CD4-positive, alpha-beta T cell treated with Interleukin-15 for 4 hours (primary cell): ENCODE measurements around the gene COL23A1.

Source experiments
- DNase-seq: peaks from one replicate; pipeline ENCODE4 v3.0.0-alpha.2; 2020; ENCODE audit warnings: low spot score

COL23A1 gene

GRCh38 chr5:178297751-178298150, 292.4 kb downstream of the COL23A1 start:
- DNase-seq, result no peak

DNA sequence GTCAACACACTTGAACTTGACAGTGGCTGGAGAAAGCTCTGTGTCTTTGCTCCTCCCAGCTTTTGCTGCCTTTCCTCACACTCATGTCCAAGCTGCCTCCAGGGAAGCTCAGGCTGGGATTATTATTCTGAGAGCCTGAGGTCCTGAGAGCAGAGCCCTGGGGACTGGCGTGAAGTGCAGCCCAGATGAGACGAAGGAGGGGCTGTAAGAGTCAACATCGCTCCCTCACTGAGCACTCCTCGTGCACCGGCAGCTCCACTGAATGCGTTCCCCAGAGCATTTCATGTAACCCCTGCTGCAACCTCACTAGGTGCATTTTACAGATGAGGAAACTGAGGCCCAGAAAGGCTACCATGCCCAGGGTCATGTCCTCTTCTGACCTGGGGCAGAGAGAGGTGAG, 294.1 kb downstream of the COL23A1 start:
- no peak for DNase-seq

DNA sequence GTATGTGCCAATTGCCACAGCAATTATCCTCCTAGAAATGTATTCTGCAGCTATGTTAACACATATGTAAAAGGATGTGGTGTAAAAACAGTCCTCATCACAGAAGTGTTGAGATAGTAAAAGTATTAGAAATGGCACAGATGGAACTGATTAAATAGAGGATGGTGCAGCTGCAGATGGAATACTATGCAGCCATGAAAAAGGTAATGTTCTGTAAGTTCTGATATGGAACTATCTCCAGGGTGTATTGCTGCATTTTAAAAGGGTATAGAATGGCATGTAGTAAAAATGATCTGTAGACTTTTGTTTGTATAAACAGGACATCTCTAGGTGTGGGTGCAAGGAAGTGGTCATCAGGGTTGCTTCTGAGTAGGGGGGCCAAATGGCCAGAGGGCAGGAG, 294.6 kb downstream of the COL23A1 start:
- no peak for DNase-seq

GRCh38 chr5:178293815-178294214, 296.4 kb downstream of the COL23A1 start:
- DNase-seq, result no peak

- DNase-seq, result no peak
Measured at GRCh38 chr5:178293400-178293799, 296.8 kb downstream of the COL23A1 start.

GRCh38 chr5:178292826-178293205, 297.4 kb downstream of the COL23A1 start:
- DNase-seq, result no peak

- no peak for DNase-seq
Measured at GRCh38 chr5:178291969-178292825, 298.0 kb downstream of the COL23A1 start.

DNA sequence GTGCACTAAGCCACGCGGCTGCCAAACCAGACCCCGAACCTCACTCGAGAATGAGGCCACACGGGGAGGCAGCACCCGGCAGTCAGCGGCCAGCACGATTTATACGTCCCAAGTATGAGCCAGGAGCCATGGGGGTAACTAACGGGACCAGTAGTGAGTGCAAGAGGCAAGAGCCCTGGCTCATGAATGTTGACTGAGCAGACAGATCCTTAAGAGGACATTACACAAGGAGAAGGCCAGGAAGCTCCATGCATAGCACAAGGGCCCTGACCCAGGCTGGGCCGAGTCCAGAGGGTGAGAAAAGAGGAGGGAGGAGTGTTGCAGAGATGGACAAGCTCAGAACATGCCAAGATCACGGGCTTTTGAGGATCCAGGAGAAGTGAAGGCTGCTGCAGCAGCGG, 299.0 kb downstream of the COL23A1 start:
- DNase-seq, result no peak

GRCh38 chr5:178290376-178290775, 299.8 kb downstream of the COL23A1 start:
- DNase-seq, result no peak

- no peak for DNase-seq
Measured at GRCh38 chr5:178289438-178289837, 300.8 kb downstream of the COL23A1 start.

- no peak for DNase-seq
Measured at GRCh38 chr5:178288401-178289368, 301.5 kb downstream of the COL23A1 start.

DNA sequence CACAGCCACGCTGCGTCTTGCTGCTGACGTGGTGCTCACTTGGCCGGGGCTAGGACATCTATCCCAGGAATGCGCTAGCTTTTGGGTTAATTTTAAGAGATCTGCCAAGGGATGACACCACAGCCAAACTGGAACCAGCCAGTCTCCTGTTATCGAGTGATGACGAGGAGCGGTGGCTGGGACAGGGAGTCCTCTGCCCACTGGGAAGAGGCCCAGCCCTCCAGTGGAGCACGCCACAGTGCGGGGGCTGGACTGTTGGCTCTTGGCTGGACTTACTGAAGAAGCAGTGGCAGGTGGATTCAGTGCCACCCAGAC, 302.4 kb downstream of the COL23A1 start:
- no peak for DNase-seq

DNA sequence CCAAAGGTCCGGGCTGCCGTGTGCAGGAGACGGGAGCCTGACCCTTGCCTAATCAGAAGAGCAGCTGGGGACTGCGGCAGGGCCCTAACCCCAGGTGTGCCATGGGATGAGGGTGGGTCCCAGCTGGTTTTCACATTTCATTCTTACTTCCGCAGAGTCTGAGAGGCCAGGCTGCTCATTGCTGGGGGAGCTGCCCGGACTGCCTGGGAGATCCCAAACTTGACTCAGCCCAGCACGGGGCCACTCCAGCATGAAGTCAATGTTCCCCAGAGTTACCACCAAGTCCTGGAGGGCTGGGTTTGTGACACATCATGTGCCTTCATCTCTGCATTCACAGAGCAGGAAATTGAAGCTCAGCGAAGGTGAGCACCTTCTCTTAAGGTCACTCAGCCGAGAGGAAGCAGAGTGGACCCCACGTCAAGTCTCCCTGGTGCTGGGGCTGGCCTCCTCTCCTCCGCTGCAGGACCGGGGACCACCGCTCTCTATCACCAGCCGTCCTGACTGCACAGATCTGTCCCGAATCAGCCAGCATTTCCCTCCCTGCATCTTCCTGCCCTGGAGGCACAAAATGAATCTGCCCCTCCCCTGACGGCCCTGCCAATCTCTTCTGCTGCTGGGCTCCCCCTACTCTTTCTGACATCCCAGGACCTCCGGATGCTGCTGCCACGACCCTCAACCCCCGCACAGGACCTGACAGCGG, 303.0 kb downstream of the COL23A1 start:
- no peak for DNase-seq

DNA sequence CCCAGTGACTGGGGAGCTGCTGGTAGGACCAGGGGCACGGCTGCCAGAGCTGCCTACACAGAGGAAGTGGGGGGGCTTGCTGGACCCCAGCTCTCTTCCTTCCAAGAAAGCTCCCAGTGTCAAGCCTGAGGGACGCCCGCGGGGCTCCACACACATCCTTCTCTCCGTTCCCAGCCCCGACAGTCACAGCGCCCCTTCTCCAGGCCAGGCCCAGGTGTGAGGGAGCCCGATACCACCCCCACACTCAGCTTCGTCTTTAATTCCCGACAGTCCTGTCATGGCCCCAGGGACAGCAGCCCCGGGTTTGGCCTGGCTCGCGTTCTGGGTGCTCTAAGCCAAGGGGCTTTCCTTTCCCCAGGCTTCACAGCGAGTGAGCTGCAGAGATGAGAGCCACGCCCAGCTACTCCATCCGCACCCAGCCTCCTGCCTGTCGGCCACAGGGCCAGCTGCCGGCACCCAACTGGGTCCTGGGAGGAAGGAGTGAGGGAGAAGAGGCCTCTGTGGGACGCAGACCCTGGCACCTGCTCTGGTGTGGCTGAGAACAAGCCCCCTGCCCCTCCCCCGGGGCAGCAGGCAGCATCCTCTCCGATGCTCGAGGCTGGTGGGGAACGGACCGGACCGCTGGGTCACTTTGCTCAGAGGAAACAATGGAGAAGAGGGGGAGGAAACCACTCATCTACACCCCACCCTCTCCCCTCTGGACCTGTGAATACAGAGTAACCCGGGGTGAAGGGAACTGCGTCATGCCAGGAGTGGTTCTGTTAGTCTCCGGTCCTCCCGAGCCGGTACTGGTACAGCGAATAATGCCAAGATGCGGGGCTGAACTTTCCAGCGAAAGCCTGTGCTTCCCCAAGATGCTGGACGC, 303.7 kb downstream of the COL23A1 start:
- no peak for DNase-seq

- DNase-seq, result no peak
Measured at GRCh38 chr5:178285399-178286225, 304.6 kb downstream of the COL23A1 start.

DNA sequence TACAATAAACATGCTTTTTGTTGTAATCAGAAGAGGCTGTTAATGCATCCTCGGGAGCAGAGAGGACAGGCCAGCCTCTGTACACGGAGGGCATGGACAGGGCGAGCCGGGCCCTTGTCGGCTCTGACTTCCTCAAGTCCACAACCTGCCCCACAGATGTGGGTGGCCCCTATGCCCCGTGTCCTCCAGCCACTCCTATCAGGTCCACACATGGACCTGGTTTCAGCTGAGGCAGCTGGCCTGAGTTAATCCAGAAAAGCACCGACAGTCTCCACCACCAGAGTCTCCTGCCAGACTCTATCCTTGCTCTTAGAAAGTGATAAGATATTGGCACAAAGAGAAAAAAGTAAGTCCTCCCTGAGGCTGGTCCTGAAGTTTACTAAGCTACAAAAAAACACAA, 305.2 kb downstream of the COL23A1 start:
- no peak for DNase-seq

DNA sequence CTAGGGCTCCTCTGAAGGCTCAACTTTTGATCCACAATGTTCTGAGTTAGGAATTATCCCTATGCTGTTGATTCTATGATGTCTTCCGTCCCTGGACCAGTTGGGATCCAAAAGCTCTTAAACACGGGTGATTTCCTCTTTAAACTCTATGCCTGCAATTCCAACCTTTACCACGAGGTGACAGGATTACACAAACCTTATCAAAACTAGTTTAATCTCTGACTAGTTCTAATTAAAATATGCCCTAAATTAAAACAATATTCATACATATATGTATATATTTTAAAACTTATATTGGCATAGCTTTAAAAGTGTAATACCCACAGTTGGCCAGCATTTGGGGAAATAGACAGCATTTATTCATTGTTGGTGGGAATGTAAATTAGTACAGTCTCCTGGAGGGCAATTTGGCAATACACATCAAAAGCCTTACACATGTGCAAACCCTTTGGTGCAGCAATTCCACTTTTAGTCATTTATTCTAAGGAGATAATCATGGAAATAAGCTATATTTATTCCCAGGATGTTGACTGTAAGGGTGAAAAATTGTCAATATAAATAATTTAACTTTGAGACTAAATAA, 306.0 kb downstream of the COL23A1 start:
- no peak for DNase-seq

DNA sequence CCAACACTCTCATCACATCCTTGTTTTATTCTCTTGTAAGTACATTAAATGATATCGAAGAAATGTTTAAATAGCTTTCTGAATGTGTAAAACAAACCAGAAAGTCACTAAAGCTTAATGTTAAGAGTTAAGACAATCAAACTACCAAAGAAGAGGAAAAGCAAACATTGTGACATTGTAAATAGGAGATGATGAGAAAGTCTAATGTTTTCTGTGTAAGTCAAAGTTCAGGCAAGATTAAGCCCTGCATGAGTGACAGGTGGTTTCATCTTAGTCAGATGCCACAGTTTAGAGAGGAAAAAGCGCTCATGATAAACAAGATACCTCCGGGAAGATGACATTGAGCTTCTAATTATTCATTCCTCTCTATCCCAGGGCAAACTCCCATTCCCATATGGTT, 306.7 kb downstream of the COL23A1 start:
- no peak for DNase-seq

- no peak for DNase-seq
Measured at GRCh38 chr5:178282391-178282790, 307.8 kb downstream of the COL23A1 start.

DNA sequence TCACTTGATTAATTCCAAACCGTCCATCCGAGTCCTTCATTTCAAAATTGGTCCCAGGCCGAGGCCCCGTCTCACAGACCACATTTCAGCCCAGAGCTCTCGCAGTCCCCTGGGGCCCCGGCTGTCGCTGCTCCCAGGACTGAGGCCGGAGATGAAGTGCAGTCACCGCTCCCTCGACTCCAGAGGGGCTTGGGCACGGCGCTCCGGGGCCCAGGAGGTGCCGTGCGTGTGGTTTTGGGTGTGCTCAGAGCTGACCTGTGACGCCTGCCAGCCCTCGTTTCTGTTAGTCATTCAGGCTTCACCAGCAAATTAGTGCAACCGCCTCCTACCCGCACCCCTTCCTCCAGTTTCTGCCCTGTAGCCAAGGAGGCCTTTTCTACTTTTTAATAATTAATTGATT, 308.9 kb downstream of the COL23A1 start:
- no peak for DNase-seq
